ENCODE measurements around the gene GID8. TPM values are rescaled to one million over a fixed set of nuclear protein-coding genes. Genes with fewer than 3 reads are reported as not detected.

GID8 gene
- total RNA-seq, 1 experiment from 2014 or later, result 37.2 TPM

DNA sequence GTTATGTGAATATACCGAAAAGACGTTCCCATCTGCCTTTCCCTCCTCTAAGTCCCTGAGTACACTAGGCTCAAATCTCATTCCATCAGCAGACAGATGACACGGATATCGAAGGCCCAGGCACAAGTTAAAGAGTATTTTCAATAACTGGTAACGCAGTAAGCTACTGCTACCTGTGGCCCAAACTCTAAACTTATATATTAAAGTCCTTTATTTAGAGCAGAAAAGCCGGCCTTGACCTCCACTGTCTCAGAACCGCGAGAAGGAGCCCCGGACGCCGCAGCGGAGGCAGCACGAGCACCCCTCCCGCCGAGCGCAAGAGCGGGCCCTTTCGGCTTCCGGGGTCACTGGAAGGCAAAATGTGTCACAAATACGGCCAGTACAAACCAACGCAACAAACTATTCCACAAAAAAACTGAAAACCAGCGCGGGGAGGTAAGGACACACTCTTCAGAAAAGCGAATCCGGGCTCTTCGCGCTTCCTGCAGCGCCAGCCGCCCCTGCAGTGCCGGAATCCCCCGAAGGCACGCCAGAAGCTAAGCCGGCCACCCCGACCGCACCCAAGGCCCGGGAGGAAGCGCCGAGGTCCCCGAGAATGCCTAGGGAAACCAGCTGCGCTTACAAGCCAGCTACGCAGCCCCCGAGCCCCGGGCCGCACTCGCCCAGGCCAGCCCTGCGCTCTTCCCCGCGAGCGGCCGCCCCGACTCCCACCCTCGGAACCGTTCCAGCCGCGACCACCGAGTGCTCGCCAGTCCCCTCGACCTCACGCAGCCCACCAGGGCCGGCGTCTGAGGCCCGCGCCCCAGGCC lies 12.3 kb upstream of the GID8 start:
- CTCF ChIA-PET, result no interaction called here
- intact Hi-C loops (cut with micrococcal nuclease), result loop anchor here (2.0 to 10.0 kb wide), 3 partner anchors 25 to 607 kb away; no protein-coding TSS in a partner anchor
- ATAC-seq, result peak; percentile 4
- peak; percentile 35 for DNase-seq
- POLR2A ChIA-PET (ENCODE audit: unreplicated experiment), result no interaction called here
- Histone ChIP-seq H3K4me2 (ENCODE audit: low read length) (peak overlapping the region; percentile 84), H3K27me3 (ENCODE audit: low read length) (no peaks in the 10 kb centered on the region), H2AFZ (ENCODE audit: low read length) (peak overlapping the region; percentile 45), H3K9me2 (replicated peaks; ENCODE audit: low read length) (no peaks in the 10 kb centered on the region), H3K4me1 (ENCODE audit: insufficient read depth, low read length) (peaks cover 27% of the 10 kb centered on the region), H3K27ac (ENCODE audit: low read length) (peak overlapping the region; percentile 78), H4K20me1 (ENCODE audit: low read length) (peaks cover 59% of the 10 kb centered on the region), H3K36me3 (ENCODE audit: low read depth, low read length) (0 out of 2 replicates have a peak, but pooled peaks cover 3% of the 10 kb centered on the region), H3F3A (ENCODE audit: low read length, unreplicated experiment) (no peaks in the 10 kb centered on the region), H3K79me2 (ENCODE audit: low read length) (peaks cover 98% of the 10 kb centered on the region), H3K9me3 (ENCODE audit: low read length) (no peaks in the 10 kb centered on the region), H3K9ac (ENCODE audit: low read length) (peak overlapping the region; percentile 98), H3K4me3 (ENCODE audit: low read length) (peak overlapping the region; percentile 80)
- TSS peak; percentile 40 for BruUV-seq (replicated peaks)
- TF ChIP-seq EZH2 (IDR thresholded peaks at IDR 0.05; ENCODE audit: low read length, unreplicated experiment) (no peak), EZH2phosphoT487 (IDR thresholded peaks at IDR 0.05; ENCODE audit: borderline replicate concordance, low read length) (no peak)
- TF ChIP-seq, protein P1, sequence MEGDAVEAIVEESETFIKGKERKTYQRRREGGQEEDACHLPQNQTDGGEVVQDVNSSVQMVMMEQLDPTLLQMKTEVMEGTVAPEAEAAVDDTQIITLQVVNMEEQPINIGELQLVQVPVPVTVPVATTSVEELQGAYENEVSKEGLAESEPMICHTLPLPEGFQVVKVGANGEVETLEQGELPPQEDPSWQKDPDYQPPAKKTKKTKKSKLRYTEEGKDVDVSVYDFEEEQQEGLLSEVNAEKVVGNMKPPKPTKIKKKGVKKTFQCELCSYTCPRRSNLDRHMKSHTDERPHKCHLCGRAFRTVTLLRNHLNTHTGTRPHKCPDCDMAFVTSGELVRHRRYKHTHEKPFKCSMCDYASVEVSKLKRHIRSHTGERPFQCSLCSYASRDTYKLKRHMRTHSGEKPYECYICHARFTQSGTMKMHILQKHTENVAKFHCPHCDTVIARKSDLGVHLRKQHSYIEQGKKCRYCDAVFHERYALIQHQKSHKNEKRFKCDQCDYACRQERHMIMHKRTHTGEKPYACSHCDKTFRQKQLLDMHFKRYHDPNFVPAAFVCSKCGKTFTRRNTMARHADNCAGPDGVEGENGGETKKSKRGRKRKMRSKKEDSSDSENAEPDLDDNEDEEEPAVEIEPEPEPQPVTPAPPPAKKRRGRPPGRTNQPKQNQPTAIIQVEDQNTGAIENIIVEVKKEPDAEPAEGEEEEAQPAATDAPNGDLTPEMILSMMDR (conservative IDR thresholded peaks at IDR 0.05; ENCODE audit: low read depth, low read length), result no peak

GRCh38 chr20:62926229-62927127 lies 11.5 kb upstream of the GID8 start, which contains the start of gene DIDO1:
Gene DIDO1, minus strand, starts transcription at chr20:62926505.
- Histone ChIP-seq H3K9ac (ENCODE audit: low read length) (peak within 1 kb of the TSS; percentile 98), H3K27me3 (ENCODE audit: low read length) (no peaks in the 10 kb centered on the region), H2AFZ (ENCODE audit: low read length) (peak within 1 kb of the TSS; percentile 45), H3K4me2 (ENCODE audit: low read length) (peak within 1 kb of the TSS; percentile 84), H4K20me1 (ENCODE audit: low read length) (peaks cover 59% of the 10 kb centered on the region), H3K79me2 (ENCODE audit: low read length) (peaks cover 98% of the 10 kb centered on the region), H3K4me3 (ENCODE audit: low read length) (peak within 1 kb of the TSS; percentile 80), H3K9me2 (replicated peaks; ENCODE audit: low read length) (no peaks in the 10 kb centered on the region), H3K4me1 (ENCODE audit: insufficient read depth, low read length) (peaks cover 27% of the 10 kb centered on the region), H3K27ac (ENCODE audit: low read length) (peak within 1 kb of the TSS; percentile 78), H3F3A (ENCODE audit: low read length, unreplicated experiment) (no peaks in the 10 kb centered on the region), H3K9me3 (ENCODE audit: low read length) (no peaks in the 10 kb centered on the region), H3K36me3 (ENCODE audit: low read depth, low read length) (0 out of 2 replicates have a peak, but pooled peaks cover 4% of the 10 kb centered on the region)
- POLR2A ChIA-PET (ENCODE audit: unreplicated experiment), result interaction anchor here (0.7 kb wide), 2 partner anchors 10 to 336 kb away, joined by 3 to 4 read pairs; no protein-coding TSS in a partner anchor
- ATAC-seq, result peak; percentile 75
- intact Hi-C loops (cut with micrococcal nuclease), result loop anchor here (5.0 to 10.0 kb wide), 2 partner anchors 102 to 606 kb away; no protein-coding TSS in a partner anchor
- peak; percentile 91 for DNase-seq
- CTCF ChIA-PET, result no interaction called here
- BruUV-seq (replicated peaks), result TSS peak; percentile 17
- TF ChIP-seq, protein P1 (conservative IDR thresholded peaks at IDR 0.05; ENCODE audit: low read depth, low read length), result peak; percentile 57
- TF ChIP-seq EZH2phosphoT487 (IDR thresholded peaks at IDR 0.05; ENCODE audit: borderline replicate concordance, low read length), result no peak
